Measurements from ENCODE around the gene SYNGR1.
"Not testable (repeated sequence)": the region's sequence is repeated elsewhere in the genome, so short reads cannot be mapped to it uniquely, and the experiment has no call there.

The SYNGR1 gene

DNA sequence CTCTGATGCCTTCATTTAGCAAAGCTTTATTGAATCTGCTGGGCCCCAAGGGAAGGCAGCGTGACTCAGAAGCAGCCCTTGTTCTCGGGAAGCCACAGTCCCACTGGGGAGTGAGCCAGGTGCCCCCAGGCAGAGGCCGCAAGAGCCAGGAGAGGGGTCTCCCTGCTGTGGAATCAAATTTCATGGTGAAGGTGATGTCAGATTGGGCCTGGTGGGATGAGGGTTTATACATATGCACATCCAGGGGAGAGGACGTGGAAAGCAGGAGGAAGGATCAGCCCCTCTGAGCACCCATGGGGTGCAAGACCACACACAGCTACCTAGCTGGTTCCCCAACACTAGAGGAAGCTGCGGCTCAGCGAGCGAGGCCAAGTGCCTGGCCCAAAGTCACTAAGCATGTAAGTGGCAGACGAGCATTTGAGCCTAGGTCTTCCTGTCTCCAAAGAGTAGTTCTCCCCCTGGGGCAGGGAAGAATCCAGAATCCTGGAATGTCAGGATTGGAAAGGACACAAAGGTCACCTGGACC, 2.0 kb downstream of the SYNGR1 start:
- DNase-seq (ENCODE audit: low read depth) = no peak

DNA sequence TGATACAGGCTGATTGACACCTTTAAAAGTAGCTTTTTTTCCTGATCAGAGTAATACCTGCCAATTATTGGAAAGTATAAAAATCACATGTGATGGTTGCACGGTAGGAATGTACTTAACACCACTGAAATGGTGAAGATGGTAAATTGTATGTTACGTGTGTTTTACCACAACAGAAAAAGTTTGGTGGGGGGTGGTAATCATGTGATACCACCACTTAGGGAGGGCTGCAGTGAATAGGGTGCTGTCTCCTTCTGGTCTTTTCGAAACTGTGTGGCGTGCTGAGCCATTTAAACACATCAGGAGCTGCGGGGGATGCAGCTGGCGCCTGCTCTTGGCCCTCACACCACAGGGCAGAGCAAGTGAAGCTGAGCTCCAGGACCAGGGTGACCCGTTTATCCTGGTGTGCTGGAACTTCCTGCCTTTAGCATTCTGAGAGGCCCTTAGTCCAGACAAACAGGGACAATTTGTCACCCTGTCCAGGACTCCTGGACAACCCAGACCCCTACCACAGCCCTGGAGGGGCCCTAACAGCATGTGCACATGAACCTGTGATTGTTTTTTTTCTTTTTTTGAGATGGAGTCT, 2.6 kb downstream of the SYNGR1 start:
- DNase-seq (ENCODE audit: low read depth) = no peak

GRCh38 chr22:39353346-39353745, 3.6 kb downstream of the SYNGR1 start:
- DNase-seq (ENCODE audit: low read depth) = no peak

GRCh38 chr22:39355080-39355479, 5.3 kb downstream of the SYNGR1 start:
- no peak for DNase-seq (ENCODE audit: low read depth)

DNA sequence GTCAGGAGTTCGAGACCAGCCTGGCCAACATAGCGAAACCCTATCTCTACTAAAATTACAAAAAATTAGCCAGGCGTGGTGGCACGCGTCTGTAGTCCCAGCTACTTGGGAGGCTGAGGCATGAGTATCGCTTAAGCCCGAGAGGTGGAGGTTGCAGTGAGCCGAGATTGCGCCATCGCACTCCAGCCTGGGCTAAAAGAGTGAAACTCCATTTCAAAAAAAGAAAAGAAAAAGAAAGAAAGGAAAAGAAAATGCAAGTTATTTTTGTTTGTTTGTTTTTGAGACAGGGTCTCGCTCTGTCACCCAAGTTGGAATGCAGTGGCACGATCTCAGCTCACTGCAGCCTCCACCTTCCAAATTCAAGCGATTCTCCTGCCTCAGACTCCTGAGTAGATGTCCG, 6.0 kb downstream of the SYNGR1 start:
- not testable (repeated sequence) for DNase-seq (ENCODE audit: low read depth)

- DNase-seq (ENCODE audit: low read depth) = no peak
These were observed 6.7 kb downstream of the SYNGR1 start for GRCh38 chr22:39356464-39356863.

GRCh38 chr22:39357110-39358108, 7.6 kb downstream of the SYNGR1 start:
- not testable (repeated sequence) for DNase-seq (ENCODE audit: low read depth)

GRCh38 chr22:39358197-39358596, 8.4 kb downstream of the SYNGR1 start:
- DNase-seq (ENCODE audit: low read depth) = not testable (repeated sequence)

- no peak for DNase-seq (ENCODE audit: low read depth)
These were observed 9.9 kb downstream of the SYNGR1 start for GRCh38 chr22:39359659-39360195.

- DNase-seq (ENCODE audit: low read depth) = no peak
These were observed 10.5 kb downstream of the SYNGR1 start for GRCh38 chr22:39360242-39360641.

- no peak for DNase-seq (ENCODE audit: low read depth)
These were observed 11.1 kb downstream of the SYNGR1 start for GRCh38 chr22:39360674-39361413.

DNA sequence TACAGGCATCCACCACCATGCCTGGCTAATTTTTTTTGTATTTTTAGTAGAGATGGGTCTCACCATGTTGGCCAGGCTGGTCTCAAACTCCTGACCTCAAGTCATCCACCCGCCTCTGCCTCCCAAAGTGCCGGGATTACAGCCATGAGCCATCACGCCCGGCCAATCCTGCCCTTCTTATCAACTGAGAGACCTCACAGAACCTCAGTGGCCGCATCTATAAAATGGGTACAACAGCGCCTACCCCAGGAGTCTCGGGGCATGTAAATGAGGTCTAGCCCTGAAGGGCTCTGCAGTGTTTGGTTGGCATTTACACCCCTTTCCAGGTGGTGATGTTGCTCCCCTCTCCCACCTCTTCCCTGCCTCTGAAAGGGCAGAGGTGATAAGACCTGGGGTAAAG, 11.7 kb downstream of the SYNGR1 start:
- DNase-seq (ENCODE audit: low read depth) = no peak

DNA sequence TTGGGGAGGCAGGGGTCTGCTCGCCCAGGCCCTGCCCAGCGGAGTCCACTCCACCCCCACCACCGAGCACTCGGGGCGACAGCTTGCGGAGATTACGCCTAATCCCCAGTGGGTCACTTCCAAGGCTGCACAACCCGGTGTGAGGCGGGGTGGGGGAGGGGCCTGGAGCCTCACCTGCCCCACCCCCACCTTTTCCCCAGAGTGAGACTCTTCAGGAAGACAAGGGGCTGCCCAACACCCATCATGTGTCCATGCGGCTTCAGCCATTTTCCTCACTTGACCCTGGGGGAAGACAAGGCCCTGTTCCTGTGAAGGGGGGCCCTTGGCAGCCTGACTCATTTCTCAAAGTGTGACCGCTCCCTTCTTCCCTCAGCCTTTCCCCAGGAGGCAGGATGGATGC, 12.5 kb downstream of the SYNGR1 start:
- DNase-seq (ENCODE audit: low read depth) = no peak

DNA sequence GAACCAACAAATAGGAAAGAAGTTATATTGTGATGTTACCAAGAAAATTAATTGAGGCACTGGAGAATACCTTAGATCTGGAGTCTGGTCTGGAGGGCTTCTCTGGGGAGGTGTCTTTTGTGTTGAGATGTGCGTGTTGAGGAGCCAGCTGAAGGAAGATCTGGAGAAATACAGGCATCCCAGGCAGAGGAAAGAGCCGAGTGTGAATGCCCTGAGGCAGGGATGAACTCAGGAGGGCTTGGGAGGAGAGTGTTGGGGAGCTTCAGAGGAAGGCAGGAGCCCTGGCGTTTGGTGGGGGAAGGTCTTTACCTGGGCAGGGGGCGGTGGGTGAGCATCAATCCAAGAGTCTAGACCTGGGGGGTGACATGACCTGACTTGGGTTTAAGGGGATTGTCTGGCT, 13.1 kb downstream of the SYNGR1 start:
- no peak for DNase-seq (ENCODE audit: low read depth)

- no peak for DNase-seq (ENCODE audit: low read depth)
These were observed 14.1 kb downstream of the SYNGR1 start for GRCh38 chr22:39363751-39364515.

- no peak for DNase-seq (ENCODE audit: low read depth)
These were observed 15.1 kb downstream of the SYNGR1 start for GRCh38 chr22:39364714-39365491.

DNA sequence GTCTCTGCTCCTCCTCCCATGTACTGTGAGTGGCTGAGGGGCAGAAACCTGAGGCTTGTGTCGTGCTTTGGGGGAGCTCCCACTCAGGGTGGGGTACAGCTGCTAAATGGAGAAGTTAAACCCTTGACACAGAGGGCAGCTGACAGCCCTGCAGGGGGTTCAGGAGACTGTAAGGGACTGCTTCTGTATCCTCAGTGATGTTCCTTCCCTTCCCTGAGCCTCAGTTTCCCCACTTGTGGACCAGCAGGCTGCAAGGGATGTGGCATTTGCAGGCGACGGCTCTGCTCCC, 15.6 kb downstream of the SYNGR1 start:
- DNase-seq (ENCODE audit: low read depth) = no peak

DNA sequence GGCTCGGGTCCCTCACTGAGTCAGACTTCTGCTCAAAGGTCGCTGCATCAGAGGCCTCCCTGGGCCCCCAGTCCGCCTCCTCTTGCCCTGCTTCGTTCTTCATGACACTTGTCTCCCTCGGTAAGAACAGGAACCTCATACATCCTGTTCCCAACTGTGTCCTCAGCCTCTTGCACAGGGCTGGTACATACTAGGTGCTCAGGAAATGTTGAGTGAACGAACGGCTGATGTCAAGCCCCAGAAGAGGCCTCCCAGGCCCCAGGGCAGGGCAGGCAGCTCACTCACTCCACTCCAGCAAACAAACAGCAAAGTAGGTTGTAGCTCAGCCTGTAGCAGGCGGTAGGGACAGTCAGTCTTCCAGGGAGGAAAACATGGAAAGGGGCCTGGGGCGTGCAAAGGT, 17.2 kb downstream of the SYNGR1 start:
- DNase-seq (ENCODE audit: low read depth) = no peak

DNA sequence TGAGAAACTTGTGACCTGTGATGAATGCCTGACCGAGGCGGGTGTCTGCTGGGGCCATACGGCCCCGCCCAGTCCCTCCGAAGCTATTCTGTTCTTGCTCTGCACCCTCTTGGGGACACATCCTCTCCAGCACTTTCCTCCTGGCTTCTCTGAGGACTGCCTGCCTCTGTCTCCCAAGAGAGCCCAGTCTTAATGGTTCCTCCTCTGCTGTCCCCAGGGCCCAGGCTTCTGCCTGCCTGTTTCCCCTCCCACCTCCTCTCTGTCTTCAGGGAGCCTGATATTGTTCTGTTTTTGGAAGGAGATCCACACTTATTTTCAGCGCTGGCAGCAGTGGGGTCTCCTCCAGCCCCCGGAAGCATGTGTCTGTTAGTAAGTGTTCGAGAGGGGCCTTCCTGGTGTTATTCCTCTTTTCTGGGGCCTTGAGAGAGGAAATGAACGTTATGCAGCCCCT, 18.7 kb downstream of the SYNGR1 start:
- DNase-seq (ENCODE audit: low read depth) = no peak

DNA sequence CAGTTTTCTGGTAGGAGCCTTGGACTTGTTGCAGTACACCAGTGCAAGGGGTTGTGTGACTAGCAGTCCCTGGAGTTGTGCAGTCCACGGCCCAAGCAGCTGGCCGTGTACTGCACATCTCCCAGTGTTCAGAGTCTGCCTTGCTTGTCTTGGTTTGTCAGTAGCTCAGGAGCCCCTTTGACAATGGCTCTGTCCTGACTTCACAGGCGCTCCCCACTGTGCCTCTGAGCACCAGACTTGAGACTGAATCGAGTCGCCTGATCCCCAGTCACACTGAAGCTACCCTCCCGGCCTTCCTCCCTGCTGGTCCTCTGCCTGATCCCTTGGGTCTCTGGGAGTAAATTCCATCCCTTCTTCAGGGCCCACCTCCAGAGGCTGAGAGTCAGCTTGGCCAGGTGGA, 19.4 kb downstream of the SYNGR1 start:
- no peak for DNase-seq (ENCODE audit: low read depth)

DNA sequence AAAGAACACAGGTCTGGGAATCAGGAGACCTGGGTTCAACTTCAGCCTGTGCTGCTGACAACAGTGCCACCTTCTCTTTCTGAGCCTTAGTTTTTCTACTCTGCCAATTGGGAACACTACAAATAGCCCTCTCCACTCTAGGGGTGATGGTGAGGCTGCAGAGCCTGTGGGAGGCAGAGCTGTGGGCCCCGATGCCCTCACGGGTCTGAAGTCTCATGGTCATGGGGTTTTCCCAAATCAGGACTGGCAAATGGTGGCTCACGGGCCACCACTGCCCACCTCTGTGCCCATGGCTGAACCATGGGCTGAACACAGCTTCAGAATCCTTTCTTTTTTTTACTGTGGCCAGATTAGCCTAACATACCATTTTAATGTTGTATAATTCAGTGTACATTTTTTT, 19.8 kb downstream of the SYNGR1 start:
- DNase-seq (ENCODE audit: low read depth) = no peak

Measured in stimulated activated CD8-positive, alpha-beta memory T cell treated with anti-CD3 and anti-CD28 coated beads, Interleukin-4, amount 100 ng/mL, for 24 hours (primary cell).